Hematopoietic multipotent progenitor cell treated with erythropoietin and hydrocortisone succinate and interleukin-3 and kit ligand, for 15 days (in vitro differentiated cells): ENCODE data around the gene MYOF.
"Not testable (repeated sequence)": the region's sequence is repeated elsewhere in the genome, so short reads cannot be mapped to it uniquely, and the experiment has no call there.

ENCODE experiments used
- DNase-seq: peaks from one replicate; pipeline ENCODE4 v3.0.0-alpha.2; 2015; ENCODE audit warnings: low spot score

Gene MYOF

DNA sequence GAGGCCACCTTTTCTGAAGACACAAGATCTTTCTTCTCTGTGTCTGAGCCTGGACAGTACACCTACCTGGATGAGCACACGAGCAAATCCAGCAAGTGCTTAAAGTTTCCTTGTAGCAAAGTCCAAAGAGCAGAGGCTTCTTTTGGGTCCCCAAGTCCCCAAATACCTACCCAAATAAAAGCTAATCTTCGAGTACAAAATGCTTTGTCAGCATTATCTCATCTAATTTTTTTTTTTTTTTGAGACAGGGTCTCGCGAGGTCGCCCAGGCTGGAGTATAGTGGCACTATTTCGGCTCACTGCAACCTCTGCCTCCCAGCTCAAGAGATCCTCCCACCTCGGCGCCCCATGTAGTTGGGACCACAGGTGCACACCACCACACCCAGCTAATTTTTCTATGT is 24.6 kb downstream of the MYOF start:
- DNase-seq, result no peak

DNA sequence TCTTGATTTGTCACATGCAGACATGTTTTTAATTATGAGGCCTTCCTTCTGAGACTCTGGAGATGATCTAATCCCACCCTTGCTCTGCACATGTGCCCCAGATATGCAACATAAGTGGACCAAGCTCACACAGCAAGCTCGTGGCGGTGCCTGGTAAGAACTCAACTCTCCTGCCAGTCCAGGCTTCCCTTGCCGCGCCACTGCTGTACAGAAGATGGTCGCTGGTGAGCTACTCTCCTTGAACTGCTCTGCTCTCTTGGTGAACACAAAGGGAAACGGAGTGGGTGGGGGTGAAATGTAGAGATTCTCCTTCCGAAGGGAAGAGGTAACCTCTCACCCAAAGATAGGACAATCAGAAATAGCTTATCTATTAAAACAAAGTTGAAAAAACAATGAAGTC is 25.7 kb downstream of the MYOF start:
- no peak for DNase-seq

DNA sequence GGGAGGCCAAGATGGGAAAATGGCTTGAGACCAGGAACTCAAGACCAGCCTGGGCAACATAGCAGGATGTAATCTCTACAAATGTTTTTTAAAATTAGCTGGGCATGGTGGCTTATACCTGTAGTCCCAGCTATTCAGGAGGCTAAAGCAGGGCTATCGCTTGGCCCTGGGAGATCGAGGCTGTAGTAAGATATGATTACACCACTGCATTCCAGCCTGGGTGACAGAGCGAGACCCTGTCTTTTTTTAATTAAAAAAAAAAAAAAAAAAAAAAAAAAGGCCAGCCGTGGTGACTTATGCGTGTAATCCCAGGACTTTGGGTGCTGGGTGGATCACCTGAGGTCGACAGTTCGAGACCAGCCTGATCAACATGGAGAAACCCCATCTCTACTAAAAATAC is 27.4 kb downstream of the MYOF start:
- no peak for DNase-seq

DNA sequence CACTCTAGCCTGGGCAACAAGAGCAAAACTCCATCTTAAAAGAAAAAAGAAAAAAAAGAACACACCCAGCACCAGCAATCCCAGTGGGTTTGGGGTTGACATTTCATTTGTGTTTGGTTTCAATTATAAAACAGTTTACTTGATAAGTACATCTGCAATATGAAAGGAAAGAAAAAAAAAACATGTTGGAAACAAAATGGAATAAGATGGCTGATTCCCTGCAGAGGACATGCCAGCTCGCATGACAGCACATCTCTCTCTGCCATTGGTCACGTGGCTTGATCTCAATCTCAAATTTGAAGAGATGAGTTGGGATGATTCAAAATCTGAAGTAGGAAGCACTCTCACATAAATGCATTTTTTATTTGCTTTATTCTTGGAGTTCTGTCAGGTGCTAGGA is 28.0 kb downstream of the MYOF start:
- DNase-seq, result no peak

GRCh38 chr10:93452143-93452542 is 30.0 kb downstream of the MYOF start:
- no peak for DNase-seq

DNA sequence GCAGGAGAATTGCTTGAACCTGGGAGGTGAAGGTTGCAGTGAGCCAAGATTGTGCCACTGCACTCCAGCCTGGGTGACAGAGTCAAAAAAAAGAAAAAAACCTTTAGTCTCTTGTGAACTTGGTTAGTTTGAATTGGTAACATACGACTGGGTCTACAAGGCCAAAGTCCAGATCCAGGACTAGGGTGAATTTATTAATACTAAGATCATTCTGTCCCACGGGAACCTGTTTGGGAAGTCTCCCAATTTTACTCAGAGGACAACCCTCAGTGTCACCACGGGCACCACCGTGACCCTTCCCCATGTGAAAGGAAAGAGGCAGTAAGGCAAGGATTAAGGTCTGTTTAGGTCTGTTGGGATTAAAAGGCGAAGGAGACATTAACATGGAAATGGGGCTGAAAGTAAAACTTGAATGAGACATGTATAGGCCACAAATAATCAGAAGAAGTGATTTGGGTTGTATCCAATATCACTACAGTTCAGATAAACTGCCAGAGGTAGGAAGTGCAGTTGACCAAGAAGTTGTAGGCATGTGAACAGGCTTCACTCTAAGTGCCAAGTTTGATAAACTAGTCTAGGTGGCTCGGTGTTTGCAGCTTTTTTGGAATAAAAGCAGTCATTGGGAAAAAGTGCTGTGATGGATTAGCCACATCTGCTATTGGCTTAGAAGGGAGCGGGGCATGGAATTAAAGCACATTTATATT is 30.7 kb downstream of the MYOF start:
- no peak for DNase-seq

GRCh38 chr10:93447970-93448369 is 34.2 kb downstream of the MYOF start:
- no peak for DNase-seq

DNA sequence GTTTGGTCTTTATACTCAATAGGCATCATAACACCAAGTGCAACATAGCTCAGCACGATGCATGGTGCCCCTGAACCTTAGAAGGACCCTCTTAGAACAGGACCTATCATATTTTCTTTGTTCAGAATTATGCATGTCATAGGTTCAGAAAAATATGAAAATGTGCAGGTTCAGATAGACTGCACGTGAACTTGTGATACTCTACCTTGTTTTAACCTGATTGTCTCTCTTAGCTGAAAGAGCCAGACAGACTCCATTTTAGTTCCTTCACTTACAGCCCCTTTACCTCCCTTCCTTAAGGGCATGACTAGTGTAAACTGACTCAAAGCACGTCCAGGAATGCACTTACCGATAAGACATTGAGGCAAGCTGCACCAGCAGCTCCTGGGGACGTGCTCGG is 35.1 kb downstream of the MYOF start:
- no peak for DNase-seq

DNA sequence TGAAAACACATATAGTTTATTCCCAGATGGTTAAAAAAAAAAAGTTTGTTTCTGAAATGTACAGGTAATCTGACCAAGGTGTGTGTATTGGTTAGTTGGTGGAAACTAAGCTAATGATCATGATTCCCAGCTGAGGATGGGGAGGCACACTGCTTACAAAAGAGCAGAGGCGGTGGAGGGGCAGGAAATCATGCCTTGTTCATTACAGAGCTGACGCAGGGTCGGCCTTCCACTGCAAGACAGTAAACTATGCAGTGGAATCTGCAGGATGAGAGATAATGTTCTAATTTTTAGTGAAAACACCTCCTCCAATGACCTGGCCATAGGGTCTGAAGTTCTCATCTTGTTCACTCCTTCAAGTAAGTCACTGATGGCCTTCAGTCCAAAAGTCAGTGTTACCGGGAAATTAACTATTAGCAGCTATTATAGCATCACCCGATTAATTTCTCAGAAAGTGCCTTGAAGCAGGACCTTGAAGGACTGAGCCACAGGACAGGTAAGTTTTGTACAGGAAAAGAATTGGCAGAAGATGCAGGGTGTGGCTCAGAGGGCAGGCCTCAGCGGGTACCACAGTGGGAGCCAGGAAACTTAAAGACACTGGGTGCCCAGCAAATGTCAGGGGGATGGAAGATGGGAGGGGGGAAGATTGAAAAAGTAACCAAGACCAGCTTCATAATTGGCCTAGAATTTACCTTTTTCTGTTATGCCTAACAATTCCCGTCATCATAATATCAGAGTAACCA is 36.0 kb downstream of the MYOF start:
- DNase-seq, result no peak

DNA sequence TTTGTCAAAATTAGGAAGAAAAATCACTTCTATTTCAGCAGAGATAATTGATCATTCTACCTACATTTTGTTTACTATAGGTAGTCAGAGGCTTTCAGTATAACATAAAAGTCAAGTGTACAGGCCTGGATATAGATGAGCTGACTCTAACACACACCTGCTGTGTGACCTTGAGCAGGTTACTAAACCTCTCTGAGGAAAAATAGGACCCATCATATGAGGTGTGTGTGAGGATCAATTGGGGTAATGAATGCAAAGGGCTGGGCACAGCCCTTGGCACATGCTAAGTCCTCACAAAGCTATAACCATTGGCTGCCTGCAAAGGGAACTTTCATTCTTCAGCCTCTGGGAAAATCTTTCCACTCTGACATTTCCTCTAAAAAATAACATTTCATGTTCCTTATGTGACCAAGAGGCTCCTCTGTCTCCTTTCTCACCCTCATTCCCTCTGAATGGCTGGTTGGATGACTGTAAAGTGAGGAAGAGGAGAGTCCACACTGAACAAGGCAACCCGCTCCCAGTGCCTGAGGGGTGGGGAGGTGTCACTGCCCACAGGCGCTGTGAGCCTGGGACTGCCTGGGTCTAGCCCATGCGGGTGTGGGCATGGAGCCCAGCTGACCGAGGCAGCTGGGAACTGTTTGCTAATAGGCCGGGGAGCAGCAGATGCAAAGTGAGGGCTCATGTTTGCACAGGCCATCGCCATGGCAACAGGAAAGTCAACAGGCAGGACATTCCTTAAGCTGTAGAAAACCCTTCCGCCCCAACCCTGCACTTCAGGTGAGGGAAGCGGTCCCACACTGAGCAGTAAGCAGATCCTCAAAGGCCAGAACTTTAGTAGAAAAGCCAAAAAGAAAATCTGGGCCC is 36.8 kb downstream of the MYOF start:
- no peak for DNase-seq

GRCh38 chr10:93443481-93443880 is 38.7 kb downstream of the MYOF start:
- no peak for DNase-seq

DNA sequence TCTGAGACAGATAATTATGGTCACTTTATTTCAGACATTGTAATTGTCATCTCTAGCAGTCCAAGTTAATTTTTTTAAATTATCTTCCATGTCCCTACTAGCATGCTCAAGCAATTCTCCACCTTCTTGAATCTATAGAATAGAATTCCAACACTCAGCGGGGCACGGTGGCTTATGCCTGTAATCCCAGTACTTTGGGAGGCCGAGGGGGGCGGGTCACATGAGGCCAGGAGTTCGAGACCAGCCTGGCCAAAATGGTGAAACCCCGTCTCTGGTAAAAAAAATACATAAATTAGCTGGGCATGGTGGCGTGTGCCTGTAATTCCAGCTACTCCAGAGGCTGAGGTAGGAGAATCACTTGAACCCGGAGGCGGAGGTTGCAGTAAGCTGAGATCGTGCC is 39.4 kb downstream of the MYOF start:
- not testable (repeated sequence) for DNase-seq

DNA sequence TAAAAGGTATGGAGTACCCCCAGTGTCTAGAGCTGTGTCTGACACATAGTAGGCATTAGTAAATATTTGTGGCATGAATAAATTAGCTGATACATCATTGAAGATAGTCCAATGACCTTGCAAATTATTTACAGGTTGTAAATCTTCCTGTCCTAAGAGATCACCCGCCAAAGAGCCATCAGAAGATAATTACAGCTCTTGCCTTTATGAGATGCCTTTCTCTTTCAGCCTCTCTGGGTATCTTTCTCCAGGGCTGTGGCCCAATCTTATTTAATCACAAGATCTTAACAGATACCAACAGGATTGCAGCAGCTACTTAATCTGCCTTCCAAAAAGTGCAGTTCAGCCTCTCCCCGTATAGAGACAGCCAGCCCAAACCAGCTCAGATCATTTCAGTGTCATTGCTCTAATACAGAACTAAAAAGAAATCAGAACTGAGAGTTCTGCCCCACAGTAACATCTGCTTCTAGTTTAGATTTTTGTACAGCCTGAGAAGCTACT is 41.5 kb downstream of the MYOF start:
- DNase-seq, result no peak

DNA sequence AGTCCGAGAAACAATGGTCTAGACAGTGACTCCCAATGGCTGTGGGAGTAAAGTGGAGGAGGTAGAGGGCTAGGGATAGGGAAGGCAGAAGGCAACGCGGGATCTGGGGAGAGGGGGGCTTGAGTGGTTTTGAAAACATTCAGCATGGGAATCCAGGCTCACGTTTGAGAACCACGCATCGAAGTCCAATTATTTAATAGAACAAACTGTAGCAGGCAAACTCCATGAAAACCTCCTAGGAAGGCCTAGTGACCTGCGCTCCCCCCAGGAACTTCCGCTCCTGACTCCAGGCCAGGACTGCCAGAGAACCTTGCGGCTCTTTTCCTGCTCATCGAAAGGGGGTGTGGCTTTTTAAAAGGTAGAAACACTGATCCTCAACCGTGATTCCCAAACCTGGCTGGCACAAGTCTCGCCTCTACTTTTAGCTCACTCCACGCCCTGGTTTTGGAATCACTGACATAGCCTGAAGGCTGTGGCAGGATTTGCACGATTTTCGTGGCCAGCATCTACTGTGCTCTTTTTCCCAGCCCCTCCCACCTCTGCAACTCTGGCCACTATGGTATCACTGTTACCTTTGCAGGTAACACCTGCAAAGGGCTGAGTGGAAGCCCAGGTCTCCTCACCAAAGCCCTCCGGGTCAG is 43.4 kb downstream of the MYOF start:
- DNase-seq, result no peak

- no peak for DNase-seq
Observed at GRCh38 chr10:93437946-93438612, 44.1 kb downstream of the MYOF start.

DNA sequence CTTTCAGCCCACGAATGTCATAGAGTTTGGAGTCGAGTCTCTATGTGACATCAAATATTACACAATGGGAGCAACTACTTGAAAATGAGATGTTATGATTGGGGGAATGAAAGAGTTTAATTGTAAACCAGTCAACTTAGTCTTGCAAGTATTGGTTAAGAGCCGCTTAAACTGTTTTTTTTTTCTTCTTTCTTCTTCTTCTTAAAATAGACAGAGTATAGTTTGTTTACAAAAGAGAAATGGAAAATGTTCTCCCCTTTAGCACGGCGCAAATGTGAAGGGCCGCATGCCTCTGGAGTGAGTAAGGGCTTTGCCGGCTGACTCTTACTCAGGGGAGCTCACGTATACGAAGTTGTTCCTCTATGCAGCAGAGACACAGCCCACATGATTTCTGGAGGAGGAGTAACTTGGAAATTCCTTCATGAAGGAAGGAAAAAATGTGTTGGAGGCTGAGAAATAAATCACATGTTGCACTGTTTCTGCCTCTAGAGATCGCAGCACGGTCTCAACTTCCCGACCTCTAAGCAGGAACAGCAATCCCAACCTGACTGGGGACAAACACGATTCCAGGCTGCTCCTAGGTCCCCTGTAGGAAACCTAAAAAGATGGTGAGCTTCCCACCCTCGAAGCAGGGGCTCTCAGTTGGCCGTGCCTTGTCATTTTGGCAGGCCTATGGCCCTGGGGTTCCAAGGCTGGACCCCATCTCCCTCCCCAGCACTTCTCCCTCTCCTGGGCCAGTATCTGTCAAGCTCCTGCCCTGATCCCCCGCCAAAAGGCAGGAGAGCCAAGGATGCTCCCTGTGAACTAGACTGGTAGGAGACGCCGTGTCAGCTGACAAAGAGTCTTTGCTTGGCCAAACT is 44.8 kb downstream of the MYOF start:
- no peak for DNase-seq

DNA sequence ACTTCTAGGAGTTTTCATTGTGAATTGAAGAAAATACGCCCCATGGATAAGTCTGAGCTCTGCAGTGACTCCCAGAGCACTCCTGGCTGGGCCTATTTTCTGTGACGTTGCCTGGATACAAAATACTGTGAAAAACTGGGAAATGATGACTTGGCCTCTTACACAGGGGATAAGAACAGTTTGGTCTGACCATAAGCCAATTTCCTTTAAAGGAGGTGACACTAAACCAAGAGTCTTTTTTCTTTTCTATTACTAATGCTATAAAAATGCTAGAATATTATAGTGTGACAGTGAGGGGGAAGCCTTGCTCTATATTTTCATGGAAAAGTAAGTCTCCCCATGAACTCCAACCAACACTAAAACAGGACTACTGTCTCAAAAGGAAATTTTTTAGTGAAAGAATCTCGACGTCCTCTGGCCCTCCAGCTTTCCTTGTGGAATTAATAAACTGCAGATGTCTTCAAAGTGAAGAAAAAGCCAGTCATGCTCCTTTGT is 45.5 kb downstream of the MYOF start:
- DNase-seq, result no peak

DNA sequence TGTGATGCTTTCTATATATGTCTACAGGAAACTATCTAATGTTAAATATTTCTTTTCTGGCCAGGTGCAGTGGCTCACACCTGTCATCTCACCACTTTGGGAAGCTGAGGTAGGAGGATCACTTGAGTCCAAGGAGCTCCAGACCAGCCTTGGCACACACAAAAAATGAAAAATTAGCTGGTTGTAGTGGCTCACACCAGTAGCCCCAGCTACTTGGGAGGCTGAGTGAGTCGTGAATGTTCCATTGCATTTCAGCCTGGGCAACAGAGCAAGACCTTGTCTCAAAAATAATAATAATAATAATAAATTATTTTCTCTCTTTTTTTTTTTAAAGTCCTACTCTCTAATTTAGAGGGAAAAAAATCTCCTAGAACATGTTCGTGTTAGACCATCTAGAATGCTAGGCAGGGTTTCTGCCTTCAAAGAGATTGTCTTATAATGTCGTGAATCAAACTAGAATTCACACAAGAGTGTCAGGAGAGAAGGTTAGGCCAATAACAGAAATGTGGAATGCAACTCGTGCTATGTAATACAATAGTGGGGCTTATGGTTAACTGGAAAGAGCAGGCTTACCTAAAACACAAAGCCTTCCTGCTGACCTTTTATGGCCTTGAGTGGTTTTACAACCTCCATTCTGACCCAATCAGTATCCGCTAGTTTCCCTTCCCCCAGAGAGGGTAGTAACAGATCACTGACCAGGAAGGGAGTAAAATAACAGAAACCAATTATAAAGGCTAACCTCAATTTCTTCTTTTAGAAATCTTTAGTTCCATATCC is 46.3 kb downstream of the MYOF start:
- no peak for DNase-seq

GRCh38 chr10:93434991-93435491 is 47.1 kb downstream of the MYOF start:
- no peak for DNase-seq
